Panc1 (cell line): ENCODE measurements around the gene TNNI3K. TPM values are rescaled to one million over a fixed set of nuclear protein-coding genes. Genes with fewer than 3 reads are reported as not detected.

Experiments
- ATAC-seq: fragments of 200-7000 bp; cut with Tn5 transposase; 2 replicates; pipeline ENCODE4 v1.9.1; 2020; ENCODE audit warnings: mild to moderate bottlenecking, moderate library complexity
- BruUV-seq: library from RNA; stranded (reverse); fragments of 400-500 nt; replicated peaks from 2 replicates; lab custom pipeline; 2021; lab: Mats Ljungman, UMichigan
- CTCF ChIA-PET: fragments of 300-600 bp; sonication (Branson Sonifier 250); formaldehyde crosslinking; loops from one replicate; lab custom pipeline; 2022; ENCODE audit warnings: antibody characterized with exemption; lab: Charles Lee
- POLR2A ChIA-PET: fragments of 300-600 bp; sonication (Branson Sonifier 250); formaldehyde crosslinking; loops from one replicate; lab custom pipeline; 2022; ENCODE audit warnings: antibody characterized with exemption; lab: Charles Lee
- DNase-seq: peaks from one replicate; pipeline ENCODE4 v3.0.0-alpha.2; 2010; ENCODE audit warnings: low read depth, low spot score
- H3K27ac ChIP-seq: 2 replicates; pipeline ENCODE4 v1.5.1; 2011; ENCODE audit warnings: mild to moderate bottlenecking, low read length, inconsistent platforms
- H3K27me3 ChIP-seq: fragments of 200-500 bp; sonication (Bioruptor generic); 2 replicates; pipeline ENCODE4 v1.6.0; 2014; ENCODE audit warnings: low read length, inconsistent platforms; ENCODE audit not compliant: control insufficient read depth, insufficient read depth
- H3K36me3 ChIP-seq: fragments of 200-500 bp; sonication (Bioruptor generic); 2 replicates; pipeline ENCODE4 v1.5.1; 2014; ENCODE audit warnings: inconsistent platforms, mild to moderate bottlenecking, low read length, moderate library complexity; ENCODE audit not compliant: control insufficient read depth, insufficient read depth
- H3K4me1 ChIP-seq: 2 replicates; pipeline ENCODE4 v1.5.1; 2011; ENCODE audit warnings: inconsistent platforms, mild to moderate bottlenecking, low read length, moderate library complexity; ENCODE audit not compliant: control insufficient read depth, insufficient read depth
- H3K4me3 ChIP-seq, 2 experiments: 2 replicates each; pipeline ENCODE4 v1.5.1; 2011 to 2012; ENCODE audit warnings: low read depth in 2 of 2, low read length in 2 of 2, mild to moderate bottlenecking in 2 of 2, inconsistent platforms in 1 of 2, moderate library complexity in 1 of 2
- H3K9me3 ChIP-seq: fragments of 200-500 bp; sonication (Bioruptor generic); 2 replicates; pipeline ENCODE4 v1.5.1; 2014; ENCODE audit warnings: low read depth, mild to moderate bottlenecking, inconsistent platforms, low read length, moderate library complexity; ENCODE audit not compliant: control insufficient read depth, insufficient read depth
- CTCF ChIP-seq: fragments of 450-650 bp; IDR thresholded peaks from 2 replicates; pipeline ENCODE4 v1.5.1; 2017; ENCODE audit warnings: mild to moderate bottlenecking
- POLR2AphosphoS5 ChIP-seq: IDR thresholded peaks from 2 replicates; pipeline ENCODE4 v1.6.1; 2012; ENCODE audit warnings: mild to moderate bottlenecking, low read depth, low read length, moderate library complexity
- SIN3A ChIP-seq: IDR thresholded peaks from 2 replicates; pipeline ENCODE4 v1.6.1; 2012; ENCODE audit warnings: low read depth, mild to moderate bottlenecking, low read length, moderate library complexity, borderline replicate concordance; ENCODE audit not compliant: insufficient read depth
- TCF7L2 ChIP-seq: IDR thresholded peaks from 2 replicates; pipeline ENCODE4 v1.6.1; 2011; ENCODE audit warnings: mild to moderate bottlenecking, low read depth, low read length, inconsistent platforms
- in situ Hi-C: cut with HindIII; loops from 2 replicates; pipeline ENCODE4 v1.10.0; 2016; ENCODE audit warnings: low sequenced_read_pairs, low pct_unique_long_range_greater_than_20kb
- intact Hi-C: fragments of 100-400 bp; cut with micrococcal nuclease; formaldehyde crosslinking; loops from one replicate; pipeline ENCODE4 v1.10.0; 2022; ENCODE audit not compliant: unreplicated experiment
- total RNA-seq: library from RNA; stranded (reverse); gene quantifications from one replicate; pipeline ENCODE4 v1.2.1, GENCODE V29; 2021; ENCODE audit not compliant: unreplicated experiment
- TF ChIP-seq, protein P1 (sequence below), 2 experiments: IDR thresholded peaks; 2 replicates each; pipeline ENCODE4 v1.6.1; 2011 to 2012; ENCODE audit warnings: low read depth in 2 of 2, control low read depth in 1 of 2, low read length in 1 of 2, mild to moderate bottlenecking in 1 of 2, moderate library complexity in 1 of 2; ENCODE audit not compliant: insufficient read depth in 1 of 2

TNNI3K gene
- total RNA-seq, 1 experiment from 2014 or later = not detected

- CTCF ChIA-PET = interaction anchor here (0.6 kb wide), 1 partner anchor 141 kb away, joined by 3 read pairs; no protein-coding TSS in a partner anchor
These were observed 122.6 kb downstream of the TNNI3K start for GRCh38 chr1:74357756-74358155.

GRCh38 chr1:74362691-74363090 lies 127.5 kb downstream of the TNNI3K start:
- POLR2A ChIA-PET = no interaction called here
- Histone ChIP-seq H3K36me3 (no peaks in the 10 kb centered on the region), H3K27me3 (no peaks in the 10 kb centered on the region), H3K4me1 (no peaks in the 10 kb centered on the region), H3K9me3 (no peaks in the 10 kb centered on the region), H3K4me3 (no peak overlapping the region), H3K27ac (no peak overlapping the region)
- DNase-seq = no peak
- BruUV-seq = no TSS peak
- in situ Hi-C loops = no loop called here
- TF ChIP-seq TCF7L2 (no peak), POLR2AphosphoS5 (no peak)
- CTCF ChIA-PET = no interaction called here
- intact Hi-C loops = no loop called here
- no peak for ATAC-seq

More at GRCh38 chr1:74357756-74358155, 122.6 kb downstream of the TNNI3K start:
- H3K27ac ChIP-seq = no peak overlapping the region
- H3K9me3 ChIP-seq = no peaks in the 10 kb centered on the region
- H3K36me3 ChIP-seq = no peaks in the 10 kb centered on the region
- H3K27me3 ChIP-seq = no peaks in the 10 kb centered on the region
- in situ Hi-C loops = no loop called here
- H3K4me1 ChIP-seq = no peaks in the 10 kb centered on the region
- TF ChIP-seq CTCF (no peak), SIN3A (no peak), TCF7L2 (no peak), POLR2AphosphoS5 (no peak)
- TF ChIP-seq, protein P1, sequence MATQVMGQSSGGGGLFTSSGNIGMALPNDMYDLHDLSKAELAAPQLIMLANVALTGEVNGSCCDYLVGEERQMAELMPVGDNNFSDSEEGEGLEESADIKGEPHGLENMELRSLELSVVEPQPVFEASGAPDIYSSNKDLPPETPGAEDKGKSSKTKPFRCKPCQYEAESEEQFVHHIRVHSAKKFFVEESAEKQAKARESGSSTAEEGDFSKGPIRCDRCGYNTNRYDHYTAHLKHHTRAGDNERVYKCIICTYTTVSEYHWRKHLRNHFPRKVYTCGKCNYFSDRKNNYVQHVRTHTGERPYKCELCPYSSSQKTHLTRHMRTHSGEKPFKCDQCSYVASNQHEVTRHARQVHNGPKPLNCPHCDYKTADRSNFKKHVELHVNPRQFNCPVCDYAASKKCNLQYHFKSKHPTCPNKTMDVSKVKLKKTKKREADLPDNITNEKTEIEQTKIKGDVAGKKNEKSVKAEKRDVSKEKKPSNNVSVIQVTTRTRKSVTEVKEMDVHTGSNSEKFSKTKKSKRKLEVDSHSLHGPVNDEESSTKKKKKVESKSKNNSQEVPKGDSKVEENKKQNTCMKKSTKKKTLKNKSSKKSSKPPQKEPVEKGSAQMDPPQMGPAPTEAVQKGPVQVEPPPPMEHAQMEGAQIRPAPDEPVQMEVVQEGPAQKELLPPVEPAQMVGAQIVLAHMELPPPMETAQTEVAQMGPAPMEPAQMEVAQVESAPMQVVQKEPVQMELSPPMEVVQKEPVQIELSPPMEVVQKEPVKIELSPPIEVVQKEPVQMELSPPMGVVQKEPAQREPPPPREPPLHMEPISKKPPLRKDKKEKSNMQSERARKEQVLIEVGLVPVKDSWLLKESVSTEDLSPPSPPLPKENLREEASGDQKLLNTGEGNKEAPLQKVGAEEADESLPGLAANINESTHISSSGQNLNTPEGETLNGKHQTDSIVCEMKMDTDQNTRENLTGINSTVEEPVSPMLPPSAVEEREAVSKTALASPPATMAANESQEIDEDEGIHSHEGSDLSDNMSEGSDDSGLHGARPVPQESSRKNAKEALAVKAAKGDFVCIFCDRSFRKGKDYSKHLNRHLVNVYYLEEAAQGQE (IDR thresholded peaks at IDR 0.05; ENCODE audit: insufficient read depth in 1 of 2, low read depth in 2 of 2, low read length in 1 of 2) = no peak
- POLR2A ChIA-PET = no interaction called here
- DNase-seq (no peak), ATAC-seq (no peak)
- H3K4me3 ChIP-seq = no peak overlapping the region
- BruUV-seq = no TSS peak
- intact Hi-C loops = no loop called here

GRCh38 chr1:74363220-74363619 lies 128.0 kb downstream of the TNNI3K start:
- ATAC-seq (no peak), DNase-seq (no peak)
- TF ChIP-seq, protein P1 (IDR thresholded peaks at IDR 0.05; ENCODE audit: insufficient read depth in 1 of 2, low read depth in 2 of 2, low read length in 1 of 2) = no peak
- TF ChIP-seq TCF7L2 (no peak), SIN3A (no peak), POLR2AphosphoS5 (no peak), CTCF (no peak)
- in situ Hi-C loops = no loop called here
- CTCF ChIA-PET = no interaction called here
- BruUV-seq = no TSS peak
- intact Hi-C loops = no loop called here
- no peak overlapping the region for H3K4me3 ChIP-seq
- no peaks in the 10 kb centered on the region for H3K36me3 ChIP-seq
- H3K9me3 ChIP-seq = no peaks in the 10 kb centered on the region
- H3K27ac ChIP-seq = no peak overlapping the region
- no peaks in the 10 kb centered on the region for H3K4me1 ChIP-seq
- H3K27me3 ChIP-seq = no peaks in the 10 kb centered on the region
- POLR2A ChIA-PET = no interaction called here
